ENCODE measurements around the gene SENP5. TPM values are rescaled to one million over a fixed set of nuclear protein-coding genes. Genes with fewer than 3 reads are reported as not detected.

The SENP5 gene
- total RNA-seq, 1 donor from 2014 or later, result 36.2 TPM

- H3K4me3 Mint-ChIP-seq (ENCODE audit: unreplicated experiment), result no peak overlapping the region
- H3K27me3 Mint-ChIP-seq (ENCODE audit: low read depth), result no peaks in the 10 kb centered on the region
- DNase-seq (ENCODE audit: low spot score), result no peak
- H3K9me3 Mint-ChIP-seq (ENCODE audit: low read depth), result no peaks in the 10 kb centered on the region
- TF ChIP-seq CTCF (IDR thresholded peaks at IDR 0.05), result no peak
- peaks cover 2% of the 10 kb centered on the region for H3K36me3 Mint-ChIP-seq (ENCODE audit: low read depth)
- no peaks in the 10 kb centered on the region for H3K4me1 Mint-ChIP-seq (ENCODE audit: low read depth)
- H3K27ac Mint-ChIP-seq (ENCODE audit: unreplicated experiment), result no peak overlapping the region
Observed at GRCh38 chr3:196954832-196955231, 87.1 kb downstream of the SENP5 start.

- H3K27me3 Mint-ChIP-seq (ENCODE audit: low read depth), result no peaks in the 10 kb centered on the region
- DNase-seq (ENCODE audit: low spot score), result no peak
- TF ChIP-seq CTCF (IDR thresholded peaks at IDR 0.05), result no peak
- H3K36me3 Mint-ChIP-seq (ENCODE audit: low read depth), result peaks cover 1% of the 10 kb centered on the region
- H3K4me3 Mint-ChIP-seq (ENCODE audit: unreplicated experiment), result no peak overlapping the region
- no peaks in the 10 kb centered on the region for H3K4me1 Mint-ChIP-seq (ENCODE audit: low read depth)
- no peak overlapping the region for H3K27ac Mint-ChIP-seq (ENCODE audit: unreplicated experiment)
- H3K9me3 Mint-ChIP-seq (ENCODE audit: low read depth), result no peaks in the 10 kb centered on the region
Observed at GRCh38 chr3:196962108-196962929, 94.6 kb downstream of the SENP5 start.

GRCh38 chr3:196962930-196963630 is 95.4 kb downstream of the SENP5 start:
- peaks cover 1% of the 10 kb centered on the region for H3K36me3 Mint-ChIP-seq (ENCODE audit: low read depth)
- H3K9me3 Mint-ChIP-seq (ENCODE audit: low read depth), result no peaks in the 10 kb centered on the region
- H3K4me1 Mint-ChIP-seq (ENCODE audit: low read depth), result peaks cover 7% of the 10 kb centered on the region
- no peak for DNase-seq (ENCODE audit: low spot score)
- TF ChIP-seq CTCF (IDR thresholded peaks at IDR 0.05), result no peak
- no peaks in the 10 kb centered on the region for H3K27me3 Mint-ChIP-seq (ENCODE audit: low read depth)
- H3K4me3 Mint-ChIP-seq (ENCODE audit: unreplicated experiment), result no peak overlapping the region
- H3K27ac Mint-ChIP-seq (ENCODE audit: unreplicated experiment), result no peak overlapping the region

- H3K36me3 Mint-ChIP-seq (ENCODE audit: low read depth), result peaks cover 1% of the 10 kb centered on the region
- H3K27me3 Mint-ChIP-seq (ENCODE audit: low read depth), result no peaks in the 10 kb centered on the region
- H3K4me3 Mint-ChIP-seq (ENCODE audit: unreplicated experiment), result no peak overlapping the region
- H3K9me3 Mint-ChIP-seq (ENCODE audit: low read depth), result no peaks in the 10 kb centered on the region
- TF ChIP-seq CTCF (IDR thresholded peaks at IDR 0.05), result no peak
- DNase-seq (ENCODE audit: low spot score), result no peak
- peaks cover 8% of the 10 kb centered on the region for H3K4me1 Mint-ChIP-seq (ENCODE audit: low read depth)
- H3K27ac Mint-ChIP-seq (ENCODE audit: unreplicated experiment), result no peak overlapping the region
Observed at GRCh38 chr3:196963631-196963953, 95.9 kb downstream of the SENP5 start.

- Mint-ChIP-seq H3K36me3 (ENCODE audit: low read depth) (peaks cover 1% of the 10 kb centered on the region), H3K4me3 (ENCODE audit: unreplicated experiment) (no peak overlapping the region), H3K4me1 (ENCODE audit: low read depth) (peaks cover 8% of the 10 kb centered on the region), H3K27me3 (ENCODE audit: low read depth) (no peaks in the 10 kb centered on the region), H3K9me3 (ENCODE audit: low read depth) (no peaks in the 10 kb centered on the region), H3K27ac (ENCODE audit: unreplicated experiment) (no peak overlapping the region)
- DNase-seq (ENCODE audit: low spot score), result no peak
- no peak for TF ChIP-seq CTCF (IDR thresholded peaks at IDR 0.05)
Observed at GRCh38 chr3:196965112-196965803, 97.5 kb downstream of the SENP5 start.
